ENCODE results near the gene CSRP3.

Gene CSRP3

DNA sequence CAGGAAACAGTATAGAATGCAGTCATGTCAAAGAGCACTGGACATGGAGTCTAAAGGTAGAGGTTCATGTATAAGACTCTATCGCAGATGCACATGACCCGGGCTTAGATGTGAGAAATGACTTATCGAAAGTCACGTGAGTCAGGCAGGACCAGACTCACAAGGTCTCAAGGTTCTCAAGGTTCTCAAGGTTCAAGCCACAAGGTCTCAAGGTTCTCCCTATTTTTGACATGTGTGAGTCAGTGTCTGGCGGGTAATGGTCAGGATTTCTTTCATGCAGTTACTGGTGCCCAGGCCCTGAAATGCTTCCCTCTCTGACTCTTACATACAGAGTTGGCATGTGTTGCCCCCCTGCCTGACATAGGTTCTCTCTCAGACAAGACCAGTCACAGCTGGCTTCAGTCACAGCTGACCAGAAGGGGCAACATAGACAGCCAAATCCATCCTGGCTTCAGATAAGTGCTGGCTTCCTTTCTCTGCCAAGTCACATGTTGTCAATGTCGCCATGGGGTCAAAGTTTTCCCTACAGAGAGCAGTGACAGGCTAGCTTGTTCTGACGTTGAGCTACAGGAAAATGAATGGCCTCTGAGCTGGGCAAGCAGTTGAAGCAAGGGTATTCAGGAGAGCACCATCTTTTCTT lies 10.1 kb downstream of the CSRP3 start:
- H3K27ac ChIP-seq = no peak overlapping the region
- no peak overlapping the region for H3K4me3 ChIP-seq

- Histone ChIP-seq H3K27ac (no peak overlapping the region), H3K4me3 (no peak overlapping the region)
Measured at GRCh38 chr11:19187833-19188258, 13.9 kb downstream of the CSRP3 start.

DNA sequence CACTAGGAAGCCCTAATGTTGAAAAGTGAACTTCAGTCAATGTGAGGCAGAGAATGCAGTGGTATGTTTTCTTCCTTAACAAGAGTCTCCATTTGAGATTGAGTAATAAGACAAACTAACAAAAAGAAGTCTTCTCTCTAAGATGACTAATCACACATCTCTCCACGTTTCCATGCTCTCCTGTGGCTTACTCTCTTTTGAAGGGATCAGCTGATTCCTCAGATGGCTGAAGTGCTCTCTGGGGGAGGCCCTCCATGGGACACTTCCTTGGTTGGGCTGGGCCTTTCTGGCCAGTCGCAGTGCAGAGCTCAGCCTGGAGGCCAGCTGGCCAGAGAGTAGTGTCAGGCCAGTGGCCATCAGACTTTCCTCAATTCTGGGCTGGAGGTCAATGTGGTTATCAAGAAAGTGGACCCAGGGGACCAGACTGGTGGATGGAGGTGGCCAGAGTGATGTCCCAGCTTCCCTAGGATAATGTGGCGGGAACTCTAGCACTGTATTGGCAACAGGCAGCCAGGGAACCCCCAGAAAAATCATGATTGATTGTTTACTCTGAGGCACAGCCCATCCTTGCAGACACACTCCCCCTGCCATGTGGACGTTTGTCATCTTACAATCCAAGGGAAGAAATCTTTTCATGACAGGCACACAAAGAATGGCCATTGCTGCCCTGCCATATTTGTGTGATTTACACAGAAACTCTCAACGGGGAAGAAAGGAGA lies 14.5 kb downstream of the CSRP3 start:
- H3K27ac ChIP-seq = no peak overlapping the region
- no peak overlapping the region for H3K4me3 ChIP-seq

DNA sequence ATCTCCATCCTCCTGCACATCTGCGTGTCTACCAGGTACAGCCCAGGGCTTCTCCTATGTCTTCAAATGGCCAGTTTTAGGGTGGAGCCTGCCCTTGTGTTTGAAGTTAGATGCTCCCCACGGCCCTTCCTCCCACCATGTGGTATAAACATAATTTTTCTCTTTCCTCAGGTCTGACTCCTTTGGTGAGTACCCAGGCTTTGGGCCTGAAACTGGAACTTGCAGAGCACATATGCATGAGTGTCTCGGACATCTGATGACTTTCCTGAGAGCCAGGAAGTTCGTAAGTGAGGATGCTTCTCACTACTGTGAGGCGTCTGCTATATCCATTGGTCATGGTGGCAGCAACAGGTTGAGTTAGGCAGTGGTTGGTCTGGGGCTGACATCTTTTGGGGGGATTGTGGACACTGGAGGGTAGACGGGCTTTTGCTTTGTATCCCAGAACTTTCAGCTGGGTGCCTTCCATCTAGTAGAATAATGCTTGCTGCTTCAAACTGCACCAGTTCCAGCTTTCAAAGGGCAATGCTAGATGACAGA lies 16.2 kb downstream of the CSRP3 start:
- Histone ChIP-seq H3K4me3 (no peak overlapping the region), H3K27ac (no peak overlapping the region)

DNA sequence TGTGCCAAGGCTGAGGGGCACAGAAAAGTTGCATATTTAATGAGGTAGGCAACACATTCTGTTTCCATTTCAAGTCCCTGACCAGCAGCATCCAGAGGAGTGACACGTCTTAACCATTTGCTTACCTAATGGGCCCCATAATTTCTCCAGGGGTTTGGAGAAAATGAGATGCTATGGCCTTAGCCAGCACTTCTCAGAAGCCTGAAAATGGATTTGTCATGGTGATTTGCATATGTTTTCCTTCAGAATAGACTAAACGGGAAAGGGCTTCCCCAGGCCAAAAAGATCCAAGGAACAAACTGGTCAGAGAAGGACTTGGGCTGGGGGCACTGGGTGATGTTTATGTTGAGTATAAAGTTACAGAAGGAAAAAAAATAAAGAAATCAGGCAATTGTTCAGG lies 16.7 kb downstream of the CSRP3 start:
- Histone ChIP-seq H3K4me3 (no peak overlapping the region), H3K27ac (no peak overlapping the region)

GRCh38 chr11:19183646-19184045 lies 18.1 kb downstream of the CSRP3 start:
- H3K27ac ChIP-seq = no peak overlapping the region
- no peak overlapping the region for H3K4me3 ChIP-seq

GRCh38 chr11:19181531-19182261 lies 20.1 kb downstream of the CSRP3 start:
- H3K4me3 ChIP-seq = no peak overlapping the region
- no peak overlapping the region for H3K27ac ChIP-seq

- Histone ChIP-seq H3K27ac (no peak overlapping the region), H3K4me3 (no peak overlapping the region)
Measured at GRCh38 chr11:19176629-19177186, 25.1 kb downstream of the CSRP3 start.

GRCh38 chr11:19173964-19174638 lies 27.7 kb downstream of the CSRP3 start:
- H3K27ac ChIP-seq = no peak overlapping the region
- H3K4me3 ChIP-seq = no peak overlapping the region

- Histone ChIP-seq H3K4me3 (no peak overlapping the region), H3K27ac (no peak overlapping the region)
Measured at GRCh38 chr11:19173004-19173689, 28.6 kb downstream of the CSRP3 start.

- no peak overlapping the region for H3K27ac ChIP-seq
- no peak overlapping the region for H3K4me3 ChIP-seq
Measured at GRCh38 chr11:19168090-19168489, 33.7 kb downstream of the CSRP3 start.

- no peak overlapping the region for H3K27ac ChIP-seq
- H3K4me3 ChIP-seq = no peak overlapping the region
Measured at GRCh38 chr11:19164881-19165280, 36.9 kb downstream of the CSRP3 start.

DNA sequence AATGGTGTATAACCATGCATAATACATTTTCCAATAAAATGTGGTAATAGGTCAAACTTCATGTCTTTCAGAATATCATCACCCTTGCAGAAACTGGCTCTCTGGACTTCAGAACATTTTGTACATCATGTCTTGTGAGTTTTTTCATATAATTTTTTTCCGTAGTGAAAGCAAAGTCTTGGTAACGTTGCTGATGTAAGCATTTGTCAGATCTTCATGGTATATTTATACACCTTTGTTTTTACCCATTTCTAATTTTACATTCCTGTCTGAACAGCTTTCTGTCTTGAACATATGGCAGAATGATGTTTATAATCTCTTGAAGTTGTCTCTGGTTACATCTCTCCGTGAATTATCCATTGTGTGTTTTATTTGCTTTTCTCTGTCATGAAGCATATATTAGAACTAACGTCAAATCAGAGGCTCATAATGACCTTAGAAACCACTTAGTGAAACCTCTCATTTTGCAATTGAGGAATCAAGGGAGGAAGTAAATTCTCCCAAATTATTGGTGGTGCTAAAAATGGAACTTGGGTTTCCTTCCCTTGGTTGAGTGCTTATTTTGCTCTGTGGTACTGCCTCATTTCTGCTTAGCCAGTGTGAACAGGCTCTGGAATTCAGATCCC lies 37.4 kb downstream of the CSRP3 start:
- Histone ChIP-seq H3K4me3 (no peak overlapping the region), H3K27ac (no peak overlapping the region)

DNA sequence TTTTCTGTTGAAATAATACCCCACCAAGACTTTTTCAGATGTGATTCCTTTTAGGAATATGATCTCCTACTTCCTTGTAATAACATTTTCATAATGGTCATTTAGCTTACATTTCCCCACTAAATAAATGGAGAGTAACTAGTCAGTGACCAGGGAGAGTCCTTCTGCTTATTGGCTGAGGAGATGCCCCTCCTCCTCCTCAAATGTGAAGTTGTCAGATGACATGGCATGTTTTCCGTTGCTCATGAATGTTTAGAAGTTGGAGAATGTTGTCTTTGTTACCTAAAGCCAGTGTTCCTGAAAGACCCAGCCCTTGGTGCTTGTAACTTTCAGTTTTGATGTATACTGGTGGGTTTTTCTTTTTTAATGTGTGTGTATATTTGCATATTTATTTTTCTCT lies 38.2 kb downstream of the CSRP3 start:
- no peak overlapping the region for H3K4me3 ChIP-seq
- H3K27ac ChIP-seq = no peak overlapping the region

DNA sequence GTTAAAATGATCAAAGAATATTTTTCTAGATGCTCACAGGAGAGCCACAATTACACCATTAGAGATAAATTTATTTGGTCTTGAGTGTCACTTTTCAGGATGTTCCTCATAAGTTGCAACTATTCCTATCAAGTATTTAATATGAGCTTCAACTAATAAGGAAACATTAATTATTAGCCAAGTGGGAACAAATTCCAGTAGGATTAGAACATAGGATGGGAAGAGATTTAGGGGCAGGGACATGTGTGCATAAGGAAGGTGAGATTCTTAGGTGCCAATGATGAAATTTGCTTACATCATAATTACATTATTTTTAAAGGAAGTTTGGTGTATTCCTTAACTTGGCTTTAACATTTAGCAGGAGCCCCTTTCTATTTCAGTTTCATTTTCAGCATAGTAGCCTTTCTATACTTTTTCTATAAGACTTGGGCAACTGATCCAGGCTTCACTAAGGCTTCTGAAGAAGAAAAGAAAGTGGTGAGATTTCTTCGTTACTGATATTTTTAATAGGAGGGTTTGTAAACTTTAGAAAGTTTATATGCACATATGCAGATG lies 38.8 kb downstream of the CSRP3 start:
- Histone ChIP-seq H3K4me3 (no peak overlapping the region), H3K27ac (no peak overlapping the region)

GRCh38 chr11:19161651-19162050 lies 40.1 kb downstream of the CSRP3 start:
- no peak overlapping the region for H3K27ac ChIP-seq
- H3K4me3 ChIP-seq = no peak overlapping the region

DNA sequence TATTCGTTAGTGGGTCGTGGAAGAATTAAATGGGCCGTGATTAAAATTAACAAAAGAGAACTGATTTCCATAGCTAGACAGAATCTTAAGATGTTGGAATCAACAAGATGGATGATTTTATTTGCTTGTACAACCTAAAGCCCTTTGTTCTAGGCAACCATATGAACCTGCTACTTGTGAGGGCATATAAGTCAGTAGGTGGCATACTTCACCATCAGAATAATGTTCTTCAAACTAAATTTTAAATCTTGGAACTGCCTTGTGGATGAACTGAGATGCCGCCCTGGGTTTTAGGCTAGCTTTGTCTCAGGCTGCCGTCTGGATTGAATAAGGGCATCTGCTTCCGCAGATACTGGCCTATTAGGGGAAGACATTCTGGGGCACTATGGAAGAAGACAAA lies 40.9 kb downstream of the CSRP3 start:
- Histone ChIP-seq H3K4me3 (no peak overlapping the region), H3K27ac (no peak overlapping the region)

GRCh38 chr11:19156892-19157291 lies 44.9 kb downstream of the CSRP3 start:
- no peak overlapping the region for H3K27ac ChIP-seq
- no peak overlapping the region for H3K4me3 ChIP-seq

DNA sequence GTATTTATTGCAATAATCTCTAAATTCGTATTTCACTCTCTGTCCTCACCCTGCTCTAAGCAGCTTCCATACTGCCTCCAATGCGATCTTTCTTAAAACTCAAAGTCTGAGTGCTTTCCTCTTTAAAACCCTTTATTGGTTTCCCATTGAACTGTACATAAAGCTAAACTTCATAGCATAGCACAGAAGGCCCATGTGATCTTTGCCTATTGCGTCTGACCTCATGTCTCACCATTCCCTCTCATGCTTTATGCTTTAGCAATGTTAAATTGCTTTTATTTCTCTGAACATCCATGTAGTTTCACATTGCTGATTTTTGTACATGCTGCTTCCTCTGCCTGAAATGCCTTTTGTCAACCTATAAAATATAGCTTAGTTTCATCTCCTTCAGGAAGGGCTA lies 56.5 kb downstream of the CSRP3 start:
- Histone ChIP-seq H3K27ac (no peak overlapping the region), H3K4me3 (no peak overlapping the region)
